ENCODE data around the gene ING3. TPM values are rescaled to one million over a fixed set of nuclear protein-coding genes. Genes with fewer than 3 reads are reported as not detected.

The ING3 gene
- total and polyA plus RNA-seq, 12 donors, result 6.0 to 18.1 (median 13.5) TPM

DNA sequence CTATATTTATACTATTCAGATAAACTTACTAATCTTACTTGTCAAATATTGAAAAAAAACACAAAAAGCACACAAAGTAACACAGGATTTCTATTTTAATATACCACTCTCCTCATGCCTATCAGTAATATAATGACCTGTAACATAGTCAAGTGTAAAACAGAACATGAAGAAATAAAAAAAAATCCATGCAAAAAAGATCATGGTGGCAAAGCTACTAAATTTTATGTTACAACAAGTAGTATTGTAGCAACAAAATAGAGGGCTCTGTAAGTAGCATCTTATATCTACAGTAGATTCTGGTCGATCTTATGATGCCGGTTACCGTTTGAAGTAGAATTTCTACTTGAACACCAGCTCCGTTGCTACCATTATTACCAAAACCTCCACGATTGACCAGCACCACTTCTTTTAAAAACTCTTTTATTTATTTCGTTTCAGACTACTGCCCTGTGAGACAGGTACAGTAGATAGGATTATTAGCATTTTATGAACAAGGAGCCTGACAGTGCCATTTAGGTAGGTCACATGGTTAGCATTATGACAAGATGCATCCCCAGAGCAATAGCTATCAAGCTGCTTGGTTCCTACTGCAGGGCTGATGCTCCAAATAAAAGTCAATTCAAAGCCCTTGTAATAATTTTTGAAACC, 40.0 kb downstream of the ING3 start:
- TF ChIP-seq CTCF (IDR thresholded peaks at IDR 0.05), result no peak
- Histone ChIP-seq H3K27ac (peak overlapping the region; percentile 64 to 97 (median 91)), H3K4me1 (peaks cover 0 to 75% (median 39%) of the 10 kb centered on the region in 9 donors), H3K36me3 (no peaks in the 10 kb centered on the region), H3K4me3 (peak overlapping the region; percentile 40 to 75 (median 58)), H3K27me3 (peaks cover 0 to 26% (median 0%) of the 10 kb centered on the region in 7 donors), H3K9me3 (no peaks in the 10 kb centered on the region)
- intact Hi-C loops (cut with DNase I), result loop anchor here in 1 of 10 donors (10.0 kb wide), 1 partner anchor 54 kb away; no protein-coding TSS in a partner anchor
- WGBS, 2 donors, result 35 to 51% methylated on average over 6 of the region's 6 CpGs
- DNase-seq (no peak), ATAC-seq (no peak)

- ATAC-seq, result no peak
- DNase-seq, result no peak
- H3K27ac ChIP-seq, result peak overlapping the region in 9 of 10 donors; percentile 57 to 97 (median 91)
- WGBS, 2 donors, result 6 to 14% methylated on average over 1 of the region's 1 CpG
- peaks cover 0 to 26% (median 0%) of the 10 kb centered on the region in 7 donors for H3K27me3 ChIP-seq
- H3K36me3 ChIP-seq, result no peaks in the 10 kb centered on the region
- H3K4me3 ChIP-seq, result peak overlapping the region; percentile 40 to 75 (median 58)
- peaks cover 0 to 79% (median 43%) of the 10 kb centered on the region in 9 donors for H3K4me1 ChIP-seq
- intact Hi-C loops (cut with DNase I), result loop anchor here in 1 of 10 donors (10.0 kb wide), 1 partner anchor 54 kb away; no protein-coding TSS in a partner anchor
- no peak for TF ChIP-seq CTCF (IDR thresholded peaks at IDR 0.05)
- H3K9me3 ChIP-seq, result no peaks in the 10 kb centered on the region
These were observed 40.6 kb downstream of the ING3 start for GRCh38 chr7:120991161-120991560.

DNA sequence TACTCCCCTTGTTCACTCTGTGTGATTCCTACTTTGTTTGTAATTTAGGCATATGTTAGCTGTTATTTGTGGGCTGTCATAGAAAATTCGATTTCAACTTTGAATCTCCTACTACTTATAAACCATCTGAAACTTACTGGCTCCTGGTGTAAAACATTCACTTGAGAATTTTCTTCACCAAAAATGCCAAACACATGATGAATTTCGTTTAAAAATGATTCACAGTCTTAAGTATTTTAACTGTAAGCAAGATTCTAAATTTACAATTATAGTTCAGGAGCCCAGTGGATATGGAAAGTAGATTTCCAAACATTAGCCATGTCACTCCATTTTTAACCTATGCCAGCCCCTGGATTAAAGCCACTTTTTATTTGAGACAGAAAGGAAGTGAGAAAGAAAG, 41.0 kb downstream of the ING3 start:
- H3K27ac ChIP-seq, result peak overlapping the region in 8 of 10 donors; percentile 57 to 97 (median 93)
- no peak for DNase-seq
- H3K36me3 ChIP-seq, result no peaks in the 10 kb centered on the region
- intact Hi-C loops (cut with DNase I), result loop anchor here in 1 of 10 donors (10.0 kb wide), 1 partner anchor 53 kb away; no protein-coding TSS in a partner anchor
- no peak for TF ChIP-seq CTCF (IDR thresholded peaks at IDR 0.05)
- H3K4me3 ChIP-seq, result peak overlapping the region; percentile 12 to 75 (median 58)
- peaks cover 0 to 26% (median 0%) of the 10 kb centered on the region in 7 donors for H3K27me3 ChIP-seq
- H3K9me3 ChIP-seq, result no peaks in the 10 kb centered on the region
- ATAC-seq, result no peak
- WGBS, 2 donors, result 10 to 35% methylated on average over 2 of the region's 2 CpGs
- H3K4me1 ChIP-seq, result peaks cover 0 to 83% (median 47%) of the 10 kb centered on the region in 9 donors

- no peak for ATAC-seq
- no peak for TF ChIP-seq CTCF (IDR thresholded peaks at IDR 0.05)
- no peaks in the 10 kb centered on the region for H3K36me3 ChIP-seq
- peaks cover 0 to 26% (median 0%) of the 10 kb centered on the region in 7 donors for H3K27me3 ChIP-seq
- no peak for DNase-seq
- peaks cover 0 to 92% (median 53%) of the 10 kb centered on the region in 9 donors for H3K4me1 ChIP-seq
- H3K9me3 ChIP-seq, result no peaks in the 10 kb centered on the region
- intact Hi-C loops (cut with DNase I), result loop anchor here in 1 of 10 donors (10.0 kb wide), 1 partner anchor 52 kb away; no protein-coding TSS in a partner anchor
- H3K4me3 ChIP-seq, result peak overlapping the region in 9 of 10 donors; percentile 40 to 75 (median 59)
- H3K27ac ChIP-seq, result peak overlapping the region in 7 of 10 donors; percentile 57 to 97 (median 95)
These were observed 41.8 kb downstream of the ING3 start for GRCh38 chr7:120992272-120992964.
